ENCODE data around the gene EPX. TPM values are rescaled to one million over a fixed set of nuclear protein-coding genes. Genes with fewer than 3 reads are reported as not detected.

Gene EPX
- total RNA-seq, 1 experiment from 2014 or later: not detected

DNA sequence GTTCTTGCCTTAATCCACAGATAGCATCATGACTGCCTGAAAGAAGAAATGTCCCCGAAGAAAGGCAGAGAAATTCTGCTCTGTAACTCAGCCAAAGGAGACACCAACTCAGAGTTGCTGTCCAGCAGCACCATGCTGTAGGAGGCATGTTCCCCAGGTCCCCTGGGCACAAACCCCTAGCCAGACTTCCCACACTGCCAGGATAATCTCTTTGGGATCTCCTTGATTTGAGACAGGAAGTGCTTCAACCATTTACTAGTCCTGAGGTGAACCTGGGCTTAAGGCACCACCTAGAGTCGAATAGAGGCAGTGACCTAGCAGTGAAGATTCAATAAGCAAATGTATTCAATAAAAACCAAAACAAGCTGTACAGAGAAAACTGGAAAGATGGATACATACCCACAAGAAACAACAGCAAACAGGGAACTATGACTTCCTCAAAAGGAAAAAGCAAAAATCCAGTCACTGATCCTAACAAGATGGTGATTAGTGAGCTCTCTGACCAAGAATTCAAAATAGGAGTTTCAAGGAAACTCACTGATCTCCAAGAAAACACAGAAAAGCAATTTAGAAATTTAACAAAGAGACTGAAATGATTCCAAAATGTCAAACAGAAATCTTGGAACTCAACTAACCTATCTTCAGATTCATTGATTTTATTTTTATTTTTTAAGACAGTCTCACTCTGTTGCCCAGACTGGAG is 20.0 kb upstream of the EPX start:
- DNase-seq (peak; percentile 75), ATAC-seq (peak; percentile 90)
- no peaks in the 10 kb centered on the region for H3K36me3 ChIP-seq (ENCODE audit: low read depth, low read length)
- BruUV-seq (replicated peaks): no TSS peak
- POLR2A ChIA-PET (ENCODE audit: unreplicated experiment): no interaction called here
- no peaks in the 10 kb centered on the region for H3K4me1 ChIP-seq (ENCODE audit: insufficient read depth, low read length)
- no peaks in the 10 kb centered on the region for H3K9me2 ChIP-seq (replicated peaks; ENCODE audit: low read length)
- CTCF ChIA-PET: interaction anchor here (0.6 to 1.0 kb wide), 5 partner anchors 12 to 187 kb away, joined by 3 to 8 read pairs (median 3); no protein-coding TSS in a partner anchor
- H3K9ac ChIP-seq (ENCODE audit: low read length): no peak overlapping the region
- intact Hi-C loops (cut with micrococcal nuclease): loop anchor here (1.0 kb wide), 1 partner anchor 50 kb away; no protein-coding TSS in a partner anchor
- no peak overlapping the region for H3K4me3 ChIP-seq (ENCODE audit: low read length)
- H3K79me2 ChIP-seq (ENCODE audit: low read length): no peaks in the 10 kb centered on the region
- H3K4me2 ChIP-seq (ENCODE audit: low read length): no peak overlapping the region
- H2AFZ ChIP-seq (ENCODE audit: low read length): no peak overlapping the region
- no peak for TF ChIP-seq EZH2 (IDR thresholded peaks at IDR 0.05; ENCODE audit: low read length, unreplicated experiment)
- TF ChIP-seq, protein P1, sequence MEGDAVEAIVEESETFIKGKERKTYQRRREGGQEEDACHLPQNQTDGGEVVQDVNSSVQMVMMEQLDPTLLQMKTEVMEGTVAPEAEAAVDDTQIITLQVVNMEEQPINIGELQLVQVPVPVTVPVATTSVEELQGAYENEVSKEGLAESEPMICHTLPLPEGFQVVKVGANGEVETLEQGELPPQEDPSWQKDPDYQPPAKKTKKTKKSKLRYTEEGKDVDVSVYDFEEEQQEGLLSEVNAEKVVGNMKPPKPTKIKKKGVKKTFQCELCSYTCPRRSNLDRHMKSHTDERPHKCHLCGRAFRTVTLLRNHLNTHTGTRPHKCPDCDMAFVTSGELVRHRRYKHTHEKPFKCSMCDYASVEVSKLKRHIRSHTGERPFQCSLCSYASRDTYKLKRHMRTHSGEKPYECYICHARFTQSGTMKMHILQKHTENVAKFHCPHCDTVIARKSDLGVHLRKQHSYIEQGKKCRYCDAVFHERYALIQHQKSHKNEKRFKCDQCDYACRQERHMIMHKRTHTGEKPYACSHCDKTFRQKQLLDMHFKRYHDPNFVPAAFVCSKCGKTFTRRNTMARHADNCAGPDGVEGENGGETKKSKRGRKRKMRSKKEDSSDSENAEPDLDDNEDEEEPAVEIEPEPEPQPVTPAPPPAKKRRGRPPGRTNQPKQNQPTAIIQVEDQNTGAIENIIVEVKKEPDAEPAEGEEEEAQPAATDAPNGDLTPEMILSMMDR (conservative IDR thresholded peaks at IDR 0.05; ENCODE audit: low read depth, low read length): peak; percentile 85
- no peak for TF ChIP-seq EZH2phosphoT487 (IDR thresholded peaks at IDR 0.05; ENCODE audit: borderline replicate concordance, low read length)
- H3K27ac ChIP-seq (ENCODE audit: low read length): no peak overlapping the region
- no peaks in the 10 kb centered on the region for H4K20me1 ChIP-seq (ENCODE audit: low read length)
- no peaks in the 10 kb centered on the region for H3K9me3 ChIP-seq (ENCODE audit: low read length)
- no peaks in the 10 kb centered on the region for H3F3A ChIP-seq (ENCODE audit: low read length, unreplicated experiment)
- peaks cover 48% of the 10 kb centered on the region for H3K27me3 ChIP-seq (ENCODE audit: low read length)

DNA sequence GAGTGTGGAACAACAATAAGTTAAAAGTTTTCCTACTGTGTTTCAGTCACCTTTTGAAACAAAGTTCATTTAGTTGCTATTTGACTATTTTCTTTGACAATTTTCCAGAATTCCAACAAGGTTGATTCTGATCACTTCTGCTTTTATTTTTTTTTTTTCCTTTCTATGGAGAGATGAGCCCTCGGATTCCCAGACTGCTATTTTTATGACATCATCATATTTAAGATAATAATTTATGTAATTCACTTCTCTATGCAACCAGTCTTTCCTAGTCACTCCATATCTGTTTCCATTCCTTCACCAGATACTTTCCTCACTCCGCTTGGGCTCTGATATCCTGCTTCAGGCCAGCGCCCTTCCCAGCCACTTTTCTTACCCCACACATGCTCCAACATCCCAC is 17.7 kb upstream of the EPX start:
- no peak overlapping the region for H2AFZ ChIP-seq (ENCODE audit: low read length)
- H3K4me3 ChIP-seq (ENCODE audit: low read length): no peak overlapping the region
- H3K27me3 ChIP-seq (ENCODE audit: low read length): peaks cover 30% of the 10 kb centered on the region
- ChIA-PET CTCF (no interaction called here), POLR2A (ENCODE audit: unreplicated experiment) (no interaction called here)
- no peaks in the 10 kb centered on the region for H3K9me3 ChIP-seq (ENCODE audit: low read length)
- intact Hi-C loops (cut with micrococcal nuclease): no loop called here
- no peaks in the 10 kb centered on the region for H3K79me2 ChIP-seq (ENCODE audit: low read length)
- ATAC-seq (no peak), DNase-seq (no peak)
- no peak overlapping the region for H3K9ac ChIP-seq (ENCODE audit: low read length)
- H4K20me1 ChIP-seq (ENCODE audit: low read length): no peaks in the 10 kb centered on the region
- TF ChIP-seq, protein P1 (conservative IDR thresholded peaks at IDR 0.05; ENCODE audit: low read depth, low read length): no peak
- TF ChIP-seq EZH2phosphoT487 (IDR thresholded peaks at IDR 0.05; ENCODE audit: borderline replicate concordance, low read length): no peak
- TF ChIP-seq EZH2 (IDR thresholded peaks at IDR 0.05; ENCODE audit: low read length, unreplicated experiment): no peak
- no TSS peak for BruUV-seq (replicated peaks)
- no peak overlapping the region for H3K27ac ChIP-seq (ENCODE audit: low read length)
- no peak overlapping the region for H3K4me2 ChIP-seq (ENCODE audit: low read length)
- H3K9me2 ChIP-seq (replicated peaks; ENCODE audit: low read length): no peaks in the 10 kb centered on the region
- H3F3A ChIP-seq (ENCODE audit: low read length, unreplicated experiment): no peaks in the 10 kb centered on the region
- H3K36me3 ChIP-seq (ENCODE audit: low read depth, low read length): no peaks in the 10 kb centered on the region
- no peaks in the 10 kb centered on the region for H3K4me1 ChIP-seq (ENCODE audit: insufficient read depth, low read length)

DNA sequence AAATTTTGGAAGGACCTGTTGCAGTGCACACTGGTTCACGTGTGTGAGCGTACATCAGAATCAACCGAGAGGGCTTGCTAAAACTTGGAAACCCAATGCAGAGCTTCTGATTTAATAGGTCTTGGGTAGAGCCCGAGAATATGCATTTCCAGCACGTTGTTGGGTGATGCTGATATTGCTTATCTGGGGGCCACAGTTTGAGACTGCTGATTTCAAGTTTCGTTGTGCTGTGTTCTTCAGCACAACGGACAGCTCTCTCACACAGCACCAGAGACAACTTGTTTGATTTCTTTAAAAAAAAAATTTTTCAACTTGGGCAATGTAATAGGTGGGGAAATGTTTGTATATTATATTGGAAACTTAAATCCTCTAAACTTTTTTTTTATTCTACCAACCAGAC is 16.3 kb upstream of the EPX start:
- TF ChIP-seq, protein P1 (conservative IDR thresholded peaks at IDR 0.05; ENCODE audit: low read depth, low read length): no peak
- TF ChIP-seq EZH2 (IDR thresholded peaks at IDR 0.05; ENCODE audit: low read length, unreplicated experiment) (no peak), EZH2phosphoT487 (IDR thresholded peaks at IDR 0.05; ENCODE audit: borderline replicate concordance, low read length) (no peak)
- no TSS peak for BruUV-seq (replicated peaks)
- ATAC-seq (no peak), DNase-seq (peak; percentile 31)
- CTCF ChIA-PET: interaction anchor here (0.7 kb wide), 1 partner anchor 319 kb away, joined by 3 read pairs; no protein-coding TSS in a partner anchor
- Histone ChIP-seq H3K9me2 (replicated peaks; ENCODE audit: low read length) (no peaks in the 10 kb centered on the region), H3K27ac (ENCODE audit: low read length) (no peak overlapping the region), H3K36me3 (ENCODE audit: low read depth, low read length) (no peaks in the 10 kb centered on the region), H3K9me3 (ENCODE audit: low read length) (no peaks in the 10 kb centered on the region), H3K4me3 (ENCODE audit: low read length) (no peak overlapping the region), H3K27me3 (ENCODE audit: low read length) (peaks cover 18% of the 10 kb centered on the region), H4K20me1 (ENCODE audit: low read length) (no peaks in the 10 kb centered on the region), H3K79me2 (ENCODE audit: low read length) (no peaks in the 10 kb centered on the region), H3K4me2 (ENCODE audit: low read length) (no peak overlapping the region), H2AFZ (ENCODE audit: low read length) (no peak overlapping the region), H3F3A (ENCODE audit: low read length, unreplicated experiment) (no peaks in the 10 kb centered on the region), H3K9ac (ENCODE audit: low read length) (no peak overlapping the region), H3K4me1 (ENCODE audit: insufficient read depth, low read length) (no peaks in the 10 kb centered on the region)
- POLR2A ChIA-PET (ENCODE audit: unreplicated experiment): interaction anchor here (0.5 kb wide), 1 partner anchor 1890 kb away, joined by 5 read pairs; no protein-coding TSS in a partner anchor
- intact Hi-C loops (cut with micrococcal nuclease): no loop called here
